GM21515 (cell line): ENCODE results near the gene FAAP20.
"Not testable (repeated sequence)": the region's sequence is repeated elsewhere in the genome, so short reads cannot be mapped to it uniquely, and the experiment has no call there.

ENCODE experiments used
- ATAC-seq: cut with Tn5 transposase; IDR thresholded peaks from one replicate; pipeline ENCODE4 v1.9.1; 2021; ENCODE audit not compliant: unreplicated experiment

FAAP20 gene

GRCh38 chr1:2163205-2163604 lies 31.4 kb downstream of the FAAP20 start:
- ATAC-seq: no peak

- ATAC-seq: no peak
These were observed 33.9 kb downstream of the FAAP20 start for GRCh38 chr1:2160451-2161300.

GRCh38 chr1:2159124-2159523 lies 35.4 kb downstream of the FAAP20 start:
- ATAC-seq: no peak

GRCh38 chr1:2158272-2158671 lies 36.3 kb downstream of the FAAP20 start:
- ATAC-seq: no peak

GRCh38 chr1:2157856-2158255 lies 36.7 kb downstream of the FAAP20 start:
- ATAC-seq: no peak

GRCh38 chr1:2156866-2157265 lies 37.7 kb downstream of the FAAP20 start:
- no peak for ATAC-seq

- no peak for ATAC-seq
These were observed 38.8 kb downstream of the FAAP20 start for GRCh38 chr1:2155788-2156187.

GRCh38 chr1:2155147-2155598 lies 39.4 kb downstream of the FAAP20 start:
- ATAC-seq: no peak

GRCh38 chr1:2154022-2154421 lies 40.5 kb downstream of the FAAP20 start:
- ATAC-seq: no peak

- no peak for ATAC-seq
These were observed 41.6 kb downstream of the FAAP20 start for GRCh38 chr1:2152954-2153353.

- ATAC-seq: no peak
These were observed 42.7 kb downstream of the FAAP20 start for GRCh38 chr1:2151911-2152310.

GRCh38 chr1:2151252-2151651 lies 43.3 kb downstream of the FAAP20 start:
- no peak for ATAC-seq

- no peak for ATAC-seq
These were observed 43.8 kb downstream of the FAAP20 start for GRCh38 chr1:2150801-2151200.

- ATAC-seq: no peak
These were observed 45.9 kb downstream of the FAAP20 start for GRCh38 chr1:2148691-2149090.

- not testable (repeated sequence) for ATAC-seq
These were observed 46.7 kb downstream of the FAAP20 start for GRCh38 chr1:2147869-2148268.

- ATAC-seq: no peak
These were observed 47.6 kb downstream of the FAAP20 start for GRCh38 chr1:2146836-2147517.

- ATAC-seq: no peak
These were observed 48.4 kb downstream of the FAAP20 start for GRCh38 chr1:2145946-2146835.

GRCh38 chr1:2144501-2145090 lies 50.0 kb downstream of the FAAP20 start:
- ATAC-seq: no peak

- ATAC-seq: no peak
These were observed 50.6 kb downstream of the FAAP20 start for GRCh38 chr1:2143814-2144500.

GRCh38 chr1:2141025-2141424 lies 53.5 kb downstream of the FAAP20 start:
- no peak for ATAC-seq
